Skeletal muscle tissue (tissue), 4 donors: ENCODE data around the gene TRMT44. TPM values are rescaled to one million over a fixed set of nuclear protein-coding genes. Genes with fewer than 3 reads are reported as not detected.

ENCODE experiments used
- H3K27ac ChIP-seq: one replicate; pipeline ENCODE4 v1.7.0; 2013; ENCODE audit warnings: mild to moderate bottlenecking, low read depth, low read length, inconsistent platforms
- H3K27me3 ChIP-seq, 3 donors: one replicate each; pipeline ENCODE4 v1.7.0; 2013; ENCODE audit warnings: low read length in 3 of 3; ENCODE audit not compliant: control insufficient read depth in 3 of 3, insufficient read depth in 3 of 3
- H3K36me3 ChIP-seq, 3 donors: one replicate each; pipeline ENCODE4 v1.7.0; 2013; ENCODE audit warnings: low read length in 3 of 3; ENCODE audit not compliant: control insufficient read depth in 3 of 3, insufficient read depth in 3 of 3
- H3K4me1 ChIP-seq, 3 donors: one replicate each; pipeline ENCODE4 v1.7.0; 2013; ENCODE audit warnings: low read length in 3 of 3, mild to moderate bottlenecking in 3 of 3; ENCODE audit not compliant: control insufficient read depth in 3 of 3, insufficient read depth in 3 of 3
- H3K4me3 ChIP-seq, 3 donors: one replicate each; pipeline ENCODE4 v1.7.0; 2013; ENCODE audit warnings: low read length in 3 of 3
- H3K9ac ChIP-seq, 3 donors: one replicate each; pipeline ENCODE4 v1.7.0; 2013; ENCODE audit warnings: low read length in 3 of 3, mild to moderate bottlenecking in 3 of 3, moderate library complexity in 2 of 3, low read depth in 1 of 3
- H3K9me3 ChIP-seq, 3 donors: one replicate each; pipeline ENCODE4 v1.7.0; 2013; ENCODE audit warnings: low read length in 3 of 3; ENCODE audit not compliant: control insufficient read depth in 3 of 3
- total RNA-seq: library from RNA; depleted of rRNA; stranded (reverse); fragments of >200 nt; gene quantifications from one replicate; pipeline ENCODE4 v1.2.3, GENCODE V29; 2014
- donor health status: Osteomylitis.

The TRMT44 gene
- total RNA-seq, 1 donor from 2014 or later, result 11.0 TPM

GRCh38 chr4:8472689-8473197 is 32.2 kb downstream of the TRMT44 start:
- Histone ChIP-seq H3K27ac (peak overlapping the region; percentile 47), H3K9ac (no peak overlapping the region), H3K27me3 (no peaks in the 10 kb centered on the region), H3K4me1 (peaks cover 6 to 13% (median 11%) of the 10 kb centered on the region in 3 donors), H3K4me3 (no peak overlapping the region), H3K9me3 (no peaks in the 10 kb centered on the region), H3K36me3 (peaks cover 25 to 37% (median 35%) of the 10 kb centered on the region in 3 donors)

- peaks cover 6 to 13% (median 11%) of the 10 kb centered on the region in 3 donors for H3K4me1 ChIP-seq
- no peaks in the 10 kb centered on the region for H3K9me3 ChIP-seq
- no peak overlapping the region for H3K9ac ChIP-seq
- no peak overlapping the region for H3K4me3 ChIP-seq
- H3K36me3 ChIP-seq, result peaks cover 20 to 32% (median 30%) of the 10 kb centered on the region in 3 donors
- H3K27ac ChIP-seq, result peak overlapping the region; percentile 47
- no peaks in the 10 kb centered on the region for H3K27me3 ChIP-seq
Observed at GRCh38 chr4:8473198-8473919, 32.8 kb downstream of the TRMT44 start.

- Histone ChIP-seq H3K27ac (no peak overlapping the region), H3K9me3 (no peaks in the 10 kb centered on the region), H3K4me1 (peaks cover 6 to 13% (median 11%) of the 10 kb centered on the region in 3 donors), H3K9ac (no peak overlapping the region), H3K4me3 (no peak overlapping the region), H3K36me3 (peaks cover 18 to 30% (median 24%) of the 10 kb centered on the region in 3 donors), H3K27me3 (no peaks in the 10 kb centered on the region)
Observed at GRCh38 chr4:8473920-8474590, 33.5 kb downstream of the TRMT44 start.

- no peaks in the 10 kb centered on the region for H3K9me3 ChIP-seq
- peaks cover 11 to 22% (median 18%) of the 10 kb centered on the region in 3 donors for H3K36me3 ChIP-seq
- H3K27me3 ChIP-seq, result no peaks in the 10 kb centered on the region
- no peak overlapping the region for H3K27ac ChIP-seq
- H3K9ac ChIP-seq, result no peak overlapping the region
- H3K4me1 ChIP-seq, result peaks cover 6 to 13% (median 11%) of the 10 kb centered on the region in 3 donors
- no peak overlapping the region for H3K4me3 ChIP-seq
Observed at GRCh38 chr4:8474856-8475255, 34.3 kb downstream of the TRMT44 start.

GRCh38 chr4:8475751-8476575 is 35.4 kb downstream of the TRMT44 start:
- H3K27ac ChIP-seq, result no peak overlapping the region
- peaks cover 11 to 18% (median 16%) of the 10 kb centered on the region in 3 donors for H3K36me3 ChIP-seq

GRCh38 chr4:8477095-8477635 is 36.6 kb downstream of the TRMT44 start:
- peaks cover 7 to 18% (median 11%) of the 10 kb centered on the region in 3 donors for H3K36me3 ChIP-seq
- H3K27ac ChIP-seq, result no peak overlapping the region
- no peak overlapping the region for H3K9ac ChIP-seq
- peaks cover 3 to 10% (median 10%) of the 10 kb centered on the region in 3 donors for H3K4me1 ChIP-seq
- no peaks in the 10 kb centered on the region for H3K27me3 ChIP-seq
- no peaks in the 10 kb centered on the region for H3K9me3 ChIP-seq
- no peak overlapping the region for H3K4me3 ChIP-seq

More at GRCh38 chr4:8475751-8476575, 35.4 kb downstream of the TRMT44 start:
- Histone ChIP-seq H3K4me1 (peaks cover 6 to 13% (median 11%) of the 10 kb centered on the region in 3 donors), H3K4me3 (no peak overlapping the region), H3K27me3 (no peaks in the 10 kb centered on the region), H3K9ac (no peak overlapping the region), H3K9me3 (no peaks in the 10 kb centered on the region)

GRCh38 chr4:8477676-8478075 is 37.1 kb downstream of the TRMT44 start:
- H3K36me3 ChIP-seq, result peaks cover 7 to 18% (median 11%) of the 10 kb centered on the region in 3 donors
- peaks cover 3 to 6% (median 5%) of the 10 kb centered on the region in 3 donors for H3K4me1 ChIP-seq
- H3K27me3 ChIP-seq, result no peaks in the 10 kb centered on the region
- H3K27ac ChIP-seq, result no peak overlapping the region
- no peaks in the 10 kb centered on the region for H3K9me3 ChIP-seq
- no peak overlapping the region for H3K4me3 ChIP-seq
- H3K9ac ChIP-seq, result no peak overlapping the region

GRCh38 chr4:8478371-8478770 is 37.8 kb downstream of the TRMT44 start:
- Histone ChIP-seq H3K9ac (no peak overlapping the region), H3K9me3 (no peaks in the 10 kb centered on the region), H3K27ac (no peak overlapping the region), H3K27me3 (no peaks in the 10 kb centered on the region), H3K36me3 (peaks cover 7 to 18% (median 11%) of the 10 kb centered on the region in 3 donors), H3K4me1 (peaks cover 2 to 3% (median 2%) of the 10 kb centered on the region in 3 donors), H3K4me3 (no peak overlapping the region)
